Effector CD4-positive, alpha-beta T cell (primary cell): ENCODE data around the gene FHIT.
"Not testable (repeated sequence)": the region's sequence is repeated elsewhere in the genome, so short reads cannot be mapped to it uniquely, and the experiment has no call there.

Experiments
- DNase-seq: peaks from one replicate; pipeline ENCODE4 v3.0.0-alpha.2; 2020

FHIT gene

DNA sequence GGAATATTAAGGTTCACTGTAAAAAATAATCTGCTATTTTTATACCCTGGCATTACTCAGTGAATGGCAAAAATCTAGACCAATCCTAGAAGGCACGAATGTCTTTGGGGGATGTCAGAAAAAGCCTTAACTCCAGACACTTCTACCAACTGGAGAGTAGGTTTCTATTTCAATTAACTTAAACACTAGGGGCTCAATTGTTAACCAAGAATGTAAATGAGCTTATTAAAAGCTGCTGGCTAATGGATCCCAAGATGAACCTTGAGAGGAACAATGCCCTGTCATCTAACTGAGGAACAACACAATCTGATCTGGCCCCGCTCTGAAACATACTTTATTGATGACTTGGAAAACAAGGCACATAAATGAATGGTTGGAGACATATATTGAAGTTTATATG is 701.4 kb downstream of the FHIT start:
- DNase-seq: no peak

DNA sequence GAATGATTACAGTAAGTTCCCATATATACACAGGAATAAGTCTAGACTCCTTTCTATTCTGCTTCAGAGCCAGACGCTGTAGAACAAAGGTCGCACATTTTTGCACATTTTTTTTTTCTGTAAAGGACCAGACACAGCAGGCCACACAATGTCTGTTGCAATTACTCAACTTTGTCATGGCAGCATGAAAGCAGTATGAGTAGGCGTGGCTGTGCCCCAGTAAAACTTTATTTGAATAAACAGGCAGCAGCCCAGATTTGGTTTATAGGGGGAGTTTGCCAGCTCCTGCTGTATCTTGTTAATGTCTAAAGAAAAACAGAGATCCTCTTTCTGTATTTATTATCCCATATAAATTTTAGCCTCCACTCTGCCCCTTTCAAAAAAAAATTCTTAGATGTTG is 708.3 kb downstream of the FHIT start:
- DNase-seq: no peak

GRCh38 chr3:60539394-60539793 is 711.9 kb downstream of the FHIT start:
- not testable (repeated sequence) for DNase-seq

- DNase-seq: no peak
Measured at GRCh38 chr3:60536420-60536819, 714.8 kb downstream of the FHIT start.

DNA sequence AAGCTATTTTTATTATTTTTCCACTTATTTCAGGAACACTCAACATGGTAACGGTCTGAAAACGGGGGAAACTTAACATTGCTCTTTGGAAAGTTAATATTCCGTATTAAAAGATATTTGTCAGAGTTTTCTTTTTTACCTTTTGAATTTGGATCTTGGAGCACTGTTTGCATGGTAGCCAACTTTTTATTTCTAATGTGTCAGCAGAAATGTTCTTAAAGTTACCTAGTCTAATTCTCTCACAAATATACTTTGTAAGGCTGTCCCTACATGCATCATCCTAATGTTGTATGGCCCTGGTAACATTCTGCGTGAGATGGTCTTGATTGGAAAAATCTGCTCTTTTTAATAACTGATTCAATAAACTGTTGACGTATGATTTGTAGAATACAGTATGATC is 719.5 kb downstream of the FHIT start:
- DNase-seq: no peak

- DNase-seq: no peak
Measured at GRCh38 chr3:60528651-60529050, 722.6 kb downstream of the FHIT start.

DNA sequence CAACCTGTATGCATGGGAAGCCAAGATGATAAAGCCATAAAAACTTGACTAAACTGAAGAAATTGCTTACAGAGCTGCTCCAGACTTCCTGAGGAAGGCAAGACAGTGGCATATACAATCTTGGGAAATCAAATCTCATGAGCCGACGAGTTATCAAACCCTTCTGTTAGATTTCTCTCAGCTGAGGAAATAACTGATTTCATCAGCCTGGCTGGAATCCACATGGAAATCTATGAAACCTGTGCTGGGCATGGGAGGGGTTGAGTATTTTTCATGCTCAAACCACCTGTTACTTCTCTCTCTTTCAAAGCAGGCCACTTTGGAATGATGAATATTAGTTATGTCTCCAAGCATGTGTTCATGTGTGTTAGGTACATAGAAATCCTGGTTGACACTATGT is 727.7 kb downstream of the FHIT start:
- no peak for DNase-seq

DNA sequence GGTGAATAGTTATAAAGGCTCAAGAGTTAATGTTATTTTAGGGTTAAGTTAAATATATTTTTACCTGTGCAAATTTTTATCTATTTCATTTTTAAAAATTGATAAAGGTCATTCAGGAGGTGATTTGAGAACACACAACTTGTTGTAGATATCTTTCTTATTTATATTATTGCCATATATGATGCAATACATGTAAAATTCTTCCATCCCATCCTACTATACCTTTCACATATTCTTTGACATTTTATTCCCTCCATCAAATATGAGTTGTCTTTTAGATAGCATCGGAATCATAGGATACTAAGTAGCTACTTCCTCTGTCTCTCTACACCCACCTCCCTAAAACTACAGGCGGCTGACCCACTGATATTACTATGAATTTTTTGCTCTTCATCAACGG is 734.1 kb downstream of the FHIT start:
- DNase-seq: no peak

DNA sequence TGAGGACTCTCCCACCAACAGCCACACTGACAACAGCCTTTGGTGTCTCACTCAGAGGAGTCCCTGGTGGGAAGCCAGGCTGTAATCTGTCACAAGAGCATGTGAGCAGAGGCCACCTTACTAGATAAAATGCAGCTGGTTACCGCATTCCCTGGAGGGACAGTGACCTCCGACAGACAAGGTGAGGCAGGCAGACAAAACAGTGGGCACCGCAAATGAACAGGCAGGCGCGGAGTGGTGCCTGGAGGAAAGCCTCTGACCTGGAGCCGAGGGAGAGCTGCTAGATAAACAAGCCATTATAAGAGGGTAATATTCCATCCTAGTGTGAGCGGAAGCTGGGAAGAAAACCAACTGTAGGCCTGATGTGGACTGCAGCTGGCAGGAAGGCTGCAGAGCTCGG is 736.4 kb downstream of the FHIT start:
- no peak for DNase-seq

DNA sequence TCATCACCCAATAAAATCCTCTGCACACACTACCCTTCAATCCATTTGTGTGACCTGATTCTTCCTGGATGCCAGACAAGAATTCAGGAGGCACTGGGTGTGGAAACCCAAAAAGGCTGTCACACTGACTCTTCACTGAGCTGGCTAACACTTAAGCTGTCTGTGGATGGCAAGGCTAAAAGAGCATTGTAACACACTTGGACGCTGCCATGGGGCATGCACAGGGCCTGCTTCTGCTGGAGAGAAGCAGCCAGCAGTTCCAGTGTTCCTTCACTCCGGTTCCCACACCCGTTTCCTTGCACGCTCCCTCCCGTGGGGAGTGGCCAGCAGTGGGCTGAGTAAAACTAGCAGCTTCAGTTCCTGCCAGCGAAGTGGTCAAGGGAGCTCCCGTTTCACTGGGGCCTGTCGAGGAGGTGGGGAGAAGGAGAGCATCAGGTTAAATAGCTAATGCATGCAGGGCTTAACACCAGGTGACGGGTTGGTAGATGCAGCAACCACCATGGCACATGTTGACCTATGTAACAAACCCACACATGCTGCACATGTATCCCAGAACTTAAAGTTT is 737.1 kb downstream of the FHIT start:
- DNase-seq: no peak

DNA sequence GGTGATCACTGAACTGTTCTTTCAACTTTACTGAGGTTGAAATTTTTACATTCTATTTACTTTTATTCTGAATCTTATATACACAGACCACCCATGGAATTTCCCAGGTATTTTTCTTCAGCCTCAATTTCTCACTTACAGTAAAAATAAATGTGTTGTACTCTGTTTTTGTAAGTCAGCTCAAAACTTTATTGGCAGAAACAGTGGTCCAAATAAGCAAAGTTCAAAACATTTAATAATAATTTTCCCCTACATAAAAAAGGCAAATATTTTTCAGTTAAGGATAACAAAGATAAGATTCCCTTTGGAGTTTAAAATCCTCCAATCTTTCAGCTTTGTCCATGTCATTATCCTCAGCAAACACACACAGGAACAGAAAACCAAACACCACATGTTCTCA is 738.0 kb downstream of the FHIT start:
- DNase-seq: no peak

DNA sequence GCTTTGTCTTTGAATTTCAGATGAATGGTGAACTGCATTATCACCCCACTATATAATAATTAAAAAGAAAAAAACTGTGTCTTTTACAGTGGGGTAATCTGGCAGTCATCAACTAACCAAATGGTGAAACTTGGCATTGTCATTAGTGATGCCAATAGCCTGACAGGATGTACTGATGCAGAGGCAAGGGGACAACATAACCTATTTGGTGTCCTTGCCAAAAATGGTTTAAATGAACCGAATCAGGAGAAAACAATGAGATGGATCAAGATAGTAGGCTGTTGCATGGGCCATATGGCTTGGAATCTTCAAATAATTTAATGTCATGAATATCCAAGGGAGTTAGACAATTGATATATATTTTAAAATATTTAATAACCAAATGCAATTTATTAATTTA is 738.7 kb downstream of the FHIT start:
- DNase-seq: no peak

- no peak for DNase-seq
Measured at GRCh38 chr3:60509471-60509870, 741.8 kb downstream of the FHIT start.

- no peak for DNase-seq
Measured at GRCh38 chr3:60504827-60505457, 746.3 kb downstream of the FHIT start.

GRCh38 chr3:60501314-60501713 is 749.9 kb downstream of the FHIT start:
- no peak for DNase-seq

GRCh38 chr3:60497902-60498301 is 753.4 kb downstream of the FHIT start:
- no peak for DNase-seq

GRCh38 chr3:60490992-60491391 is 760.3 kb downstream of the FHIT start:
- DNase-seq: no peak

DNA sequence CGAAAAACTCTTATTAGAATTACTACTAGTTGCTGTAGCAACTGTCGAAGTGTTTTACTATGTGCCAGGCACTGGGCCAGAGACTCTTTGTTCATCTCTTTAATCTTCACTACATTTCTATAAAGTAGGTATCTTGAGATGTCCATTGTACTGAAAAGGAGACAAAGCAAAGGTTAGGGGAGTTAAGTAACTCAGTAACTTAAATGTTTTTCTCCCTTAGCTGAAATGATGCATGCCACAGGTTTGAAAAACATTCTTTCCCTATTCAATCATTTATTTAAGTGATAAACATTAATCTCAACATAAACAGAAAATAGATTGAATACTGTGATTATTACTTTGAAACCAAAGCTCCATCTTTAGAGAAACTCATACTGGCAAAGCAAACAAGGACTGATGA is 776.2 kb downstream of the FHIT start:
- DNase-seq: no peak

DNA sequence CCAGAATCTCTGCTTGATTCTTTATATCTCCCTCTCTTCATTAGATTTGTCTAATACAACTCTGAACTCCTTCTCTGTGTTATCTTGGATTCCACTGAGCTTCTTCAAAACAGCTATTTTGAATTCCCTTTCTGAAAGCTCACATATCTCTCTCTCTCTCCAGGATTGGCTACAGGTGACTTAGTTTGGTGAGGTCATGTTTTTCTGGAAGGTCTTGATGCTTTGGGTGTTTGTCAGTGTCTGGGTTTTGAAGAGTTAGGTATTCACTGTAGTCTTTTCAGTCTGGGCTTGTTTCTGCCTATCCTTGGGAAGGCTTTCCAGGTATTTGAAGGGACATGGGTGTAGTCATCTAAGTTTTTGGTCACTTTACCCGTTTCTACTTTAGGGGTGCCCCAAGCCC is 781.8 kb downstream of the FHIT start:
- no peak for DNase-seq

GRCh38 chr3:60463685-60464084 is 787.6 kb downstream of the FHIT start:
- DNase-seq: no peak

DNA sequence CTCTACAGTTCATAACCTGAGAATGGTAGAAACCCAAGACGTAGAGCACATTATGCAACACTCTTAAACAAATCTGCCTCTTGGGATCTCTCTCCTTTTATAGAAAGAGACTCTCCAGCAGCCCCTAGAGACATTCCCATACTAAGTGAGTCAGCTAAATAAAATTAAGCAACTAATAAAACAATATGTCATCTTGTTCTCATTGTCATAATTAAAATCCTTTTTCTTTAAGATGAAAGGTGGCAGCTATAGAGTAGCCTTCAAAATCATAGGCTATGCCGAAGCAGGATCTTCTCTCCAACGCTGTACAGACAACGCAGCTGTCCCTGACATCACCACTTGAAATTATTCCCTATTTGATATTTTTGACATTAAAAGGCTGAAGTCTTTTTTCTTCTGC is 790.0 kb downstream of the FHIT start:
- DNase-seq: no peak

- no peak for DNase-seq
Measured at GRCh38 chr3:60456180-60456579, 795.1 kb downstream of the FHIT start.

- DNase-seq: no peak
Measured at GRCh38 chr3:60453326-60453725, 797.9 kb downstream of the FHIT start.

GRCh38 chr3:60448696-60449095 is 802.6 kb downstream of the FHIT start:
- DNase-seq: no peak

DNA sequence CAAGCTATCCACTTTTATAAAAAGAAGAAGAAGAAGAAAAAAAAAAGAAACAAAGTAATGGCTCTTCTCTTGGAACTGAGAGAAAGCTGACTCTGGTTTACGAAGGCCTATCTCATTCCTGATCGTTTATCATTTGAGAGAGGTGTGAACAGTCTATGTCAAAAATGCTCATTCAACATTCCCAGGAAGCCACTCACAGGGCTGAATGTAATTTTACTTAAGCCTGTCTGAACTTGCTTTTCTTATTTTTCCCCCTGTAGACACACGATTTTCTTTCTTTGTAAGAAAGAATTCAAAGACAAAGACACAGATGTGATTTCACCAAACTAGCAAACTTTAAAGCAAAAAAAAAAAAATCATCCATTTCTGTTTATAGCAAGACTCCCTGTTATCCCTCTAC is 805.8 kb downstream of the FHIT start:
- DNase-seq: no peak
